Hepatocyte (in vitro differentiated cells): ENCODE results near the gene PTPRN2. TPM values are rescaled to one million over a fixed set of nuclear protein-coding genes. Genes with fewer than 3 reads are reported as not detected.
A peak's percentile ranks its signal among the peaks of the same experiment; 100 is the strongest.

Experiments used
- DNase-seq: peaks from one replicate; pipeline ENCODE4 v3.0.0-alpha.2; 2016; ENCODE audit warnings: low spot score
- H2AFZ ChIP-seq: fragments of 200-600 bp; sonication (generic); 2 replicates; pipeline ENCODE4 v1.6.0; 2016; ENCODE audit warnings: antibody characterized with exemption, mild to moderate bottlenecking
- H3K27ac ChIP-seq: fragments of 200-600 bp; sonication (generic); 2 replicates; pipeline ENCODE4 v1.5.1; 2016; ENCODE audit warnings: mild to moderate bottlenecking
- H3K27me3 ChIP-seq: fragments of 200-600 bp; sonication (generic); 2 replicates; pipeline ENCODE4 v1.6.1; 2016
- H3K36me3 ChIP-seq: fragments of 200-600 bp; sonication (generic); replicated peaks from 2 replicates; pipeline ENCODE4 v1.5.1; 2016; ENCODE audit warnings: low read depth; ENCODE audit not compliant: insufficient read depth
- H3K4me1 ChIP-seq: fragments of 200-600 bp; sonication (generic); 2 replicates; pipeline ENCODE4 v1.5.1; 2016; ENCODE audit warnings: mild to moderate bottlenecking, moderate library complexity; ENCODE audit not compliant: insufficient read depth
- H3K4me2 ChIP-seq: fragments of 200-600 bp; sonication (generic); 2 replicates; pipeline ENCODE4 v1.6.0; 2016
- H3K4me3 ChIP-seq: fragments of 200-600 bp; sonication (generic); 2 replicates; pipeline ENCODE4 v1.5.1; 2016; ENCODE audit warnings: mild to moderate bottlenecking
- H3K79me2 ChIP-seq: fragments of 200-600 bp; sonication (generic); 2 replicates; pipeline ENCODE4 v1.6.0; 2017; ENCODE audit warnings: mild to moderate bottlenecking
- H3K9me2 ChIP-seq: fragments of 200-600 bp; sonication (generic); replicated peaks from 2 replicates; pipeline ENCODE4 v1.6.0; 2017; ENCODE audit warnings: mild to moderate bottlenecking; ENCODE audit not compliant: insufficient read depth
- H3K9me3 ChIP-seq: fragments of 200-600 bp; sonication (generic); 2 replicates; pipeline ENCODE4 v1.5.1; 2016; ENCODE audit warnings: low read depth, mild to moderate bottlenecking
- H4K20me1 ChIP-seq: fragments of 200-600 bp; sonication (generic); 2 replicates; pipeline ENCODE4 v1.6.0; 2016; ENCODE audit warnings: mild to moderate bottlenecking; ENCODE audit not compliant: insufficient read depth, poor library complexity, severe bottlenecking
- EZH2 ChIP-seq: fragments of 200-600 bp; sonication (generic); IDR thresholded peaks from 2 replicates; pipeline ENCODE4 v1.6.1; 2016; ENCODE audit warnings: antibody characterized with exemption, mild to moderate bottlenecking, borderline replicate concordance
- EZH2phosphoT487 ChIP-seq: fragments of 200-600 bp; sonication (generic); IDR thresholded peaks from one replicate; pipeline ENCODE4 v1.6.1; 2018; ENCODE audit warnings: antibody characterized with exemption, mild to moderate bottlenecking, low read depth, moderate library complexity; ENCODE audit not compliant: unreplicated experiment, severe bottlenecking
- WGBS: methylation state at CpG from one replicate; pipeline ENCODE4 v1.1.6; 2016; ENCODE audit warnings: low lambda C conversion rate; ENCODE audit errors: missing lambda C conversion rate; 5-methylcytosine and 5-hydroxymethylcytosine counted together
- polyA plus RNA-seq: library from polyadenylated mRNA; unstranded; fragments of >200 nt; fragmentation: Nextera tagmentation; extraction: Ambion mirVana; gene quantifications from 2 replicates; pipeline ENCODE4 v1.2.1, GENCODE V29; 2016
- total RNA-seq: library from RNA; depleted of rRNA; stranded (reverse); fragments of >200 nt; gene quantifications from 2 replicates; pipeline ENCODE4 v1.2.3, GENCODE V29; 2014
- TF ChIP-seq, protein P1 (sequence below): fragments of 200-600 bp; sonication (generic); IDR thresholded peaks from 2 replicates; pipeline ENCODE4 v1.5.1; 2016; ENCODE audit warnings: antibody characterized with exemption, mild to moderate bottlenecking; ENCODE audit not compliant: poor library complexity

Gene PTPRN2
- total and polyA plus RNA-seq, 2 experiments from 2014 or later: 2.1 to 3.3 TPM

DNA sequence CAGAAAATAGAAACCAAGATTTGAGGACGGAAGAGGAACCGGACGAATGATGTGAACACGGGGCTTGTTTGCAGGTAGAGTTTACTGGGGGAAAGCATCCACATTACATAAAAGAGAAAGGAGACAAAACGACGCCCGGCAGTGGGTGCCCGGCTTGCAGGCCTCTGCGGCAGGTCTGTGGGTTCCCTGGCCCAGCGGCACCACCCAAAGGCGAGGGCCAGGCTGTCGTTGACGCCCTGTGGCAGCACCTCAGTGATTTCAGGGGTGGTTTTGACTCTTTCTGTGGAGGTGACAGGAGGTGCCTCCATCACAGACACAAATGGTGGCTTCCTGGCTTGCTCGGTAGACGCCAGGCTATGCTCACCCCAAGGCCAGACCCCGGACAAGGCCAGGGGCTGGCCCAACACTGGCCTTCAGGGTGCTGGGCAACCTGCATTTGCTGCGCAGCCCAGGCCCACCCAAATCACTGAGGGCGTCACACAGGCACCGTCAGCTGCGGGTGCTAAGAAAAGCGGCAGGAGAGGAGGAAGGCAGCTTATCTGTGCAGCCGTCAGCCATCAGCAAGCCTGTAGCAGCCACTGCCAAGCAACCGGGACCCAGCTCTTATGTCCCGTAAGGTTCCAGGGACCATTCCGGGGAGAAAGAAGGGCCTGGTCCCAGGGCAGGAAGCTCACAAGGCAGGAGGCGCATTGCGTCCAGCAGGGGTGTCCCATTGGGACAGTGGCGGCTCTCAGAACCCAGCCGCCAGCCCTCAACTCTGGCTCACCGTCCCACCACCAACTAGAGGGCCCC lies 230.3 kb downstream of the PTPRN2 start:
- Histone ChIP-seq H3K79me2 (no peaks in the 10 kb centered on the region), H3K4me3 (no peak overlapping the region), H3K36me3 (no peaks in the 10 kb centered on the region), H3K4me2 (no peak overlapping the region), H2AFZ (no peak overlapping the region), H3K27me3 (peaks cover 22% of the 10 kb centered on the region), H4K20me1 (no peaks in the 10 kb centered on the region), H3K9me3 (no peaks in the 10 kb centered on the region), H3K4me1 (no peaks in the 10 kb centered on the region), H3K27ac (no peak overlapping the region), H3K9me2 (no peaks in the 10 kb centered on the region)
- TF ChIP-seq EZH2 (no peak), EZH2phosphoT487 (no peak)
- TF ChIP-seq, protein P1, sequence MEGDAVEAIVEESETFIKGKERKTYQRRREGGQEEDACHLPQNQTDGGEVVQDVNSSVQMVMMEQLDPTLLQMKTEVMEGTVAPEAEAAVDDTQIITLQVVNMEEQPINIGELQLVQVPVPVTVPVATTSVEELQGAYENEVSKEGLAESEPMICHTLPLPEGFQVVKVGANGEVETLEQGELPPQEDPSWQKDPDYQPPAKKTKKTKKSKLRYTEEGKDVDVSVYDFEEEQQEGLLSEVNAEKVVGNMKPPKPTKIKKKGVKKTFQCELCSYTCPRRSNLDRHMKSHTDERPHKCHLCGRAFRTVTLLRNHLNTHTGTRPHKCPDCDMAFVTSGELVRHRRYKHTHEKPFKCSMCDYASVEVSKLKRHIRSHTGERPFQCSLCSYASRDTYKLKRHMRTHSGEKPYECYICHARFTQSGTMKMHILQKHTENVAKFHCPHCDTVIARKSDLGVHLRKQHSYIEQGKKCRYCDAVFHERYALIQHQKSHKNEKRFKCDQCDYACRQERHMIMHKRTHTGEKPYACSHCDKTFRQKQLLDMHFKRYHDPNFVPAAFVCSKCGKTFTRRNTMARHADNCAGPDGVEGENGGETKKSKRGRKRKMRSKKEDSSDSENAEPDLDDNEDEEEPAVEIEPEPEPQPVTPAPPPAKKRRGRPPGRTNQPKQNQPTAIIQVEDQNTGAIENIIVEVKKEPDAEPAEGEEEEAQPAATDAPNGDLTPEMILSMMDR: no peak
- no peak for DNase-seq
- 92% methylated on average over 29 of the region's 30 CpGs for WGBS

DNA sequence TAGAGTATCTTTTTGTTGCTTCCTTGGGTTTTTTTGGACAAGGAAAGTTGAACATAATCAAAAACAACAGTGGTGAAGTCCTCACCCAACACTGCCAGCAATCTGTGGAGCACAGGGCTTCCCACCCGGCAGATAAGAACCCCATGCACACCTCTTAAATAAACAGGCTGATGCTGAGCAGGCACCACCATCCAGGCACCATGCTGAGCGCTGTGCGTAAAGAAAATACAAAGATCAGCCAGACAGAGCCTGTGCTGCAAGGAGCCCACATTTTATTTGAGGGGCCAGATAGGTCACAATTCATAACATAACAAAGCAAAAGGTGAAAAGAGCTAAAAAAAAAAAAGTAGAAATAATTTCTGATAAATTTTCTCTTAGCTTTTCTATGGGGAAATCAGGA lies 231.2 kb downstream of the PTPRN2 start:
- Histone ChIP-seq H3K4me2 (no peak overlapping the region), H3K36me3 (no peaks in the 10 kb centered on the region), H3K4me1 (no peaks in the 10 kb centered on the region), H3K9me3 (no peaks in the 10 kb centered on the region), H4K20me1 (no peaks in the 10 kb centered on the region), H3K79me2 (no peaks in the 10 kb centered on the region), H3K4me3 (no peak overlapping the region), H3K27ac (no peak overlapping the region), H3K27me3 (peaks cover 26% of the 10 kb centered on the region), H2AFZ (no peak overlapping the region), H3K9me2 (no peaks in the 10 kb centered on the region)
- WGBS: 53% methylated on average over 3 of the region's 3 CpGs
- no peak for DNase-seq
- TF ChIP-seq EZH2phosphoT487 (no peak), EZH2 (no peak)
- TF ChIP-seq, protein P1: no peak

DNA sequence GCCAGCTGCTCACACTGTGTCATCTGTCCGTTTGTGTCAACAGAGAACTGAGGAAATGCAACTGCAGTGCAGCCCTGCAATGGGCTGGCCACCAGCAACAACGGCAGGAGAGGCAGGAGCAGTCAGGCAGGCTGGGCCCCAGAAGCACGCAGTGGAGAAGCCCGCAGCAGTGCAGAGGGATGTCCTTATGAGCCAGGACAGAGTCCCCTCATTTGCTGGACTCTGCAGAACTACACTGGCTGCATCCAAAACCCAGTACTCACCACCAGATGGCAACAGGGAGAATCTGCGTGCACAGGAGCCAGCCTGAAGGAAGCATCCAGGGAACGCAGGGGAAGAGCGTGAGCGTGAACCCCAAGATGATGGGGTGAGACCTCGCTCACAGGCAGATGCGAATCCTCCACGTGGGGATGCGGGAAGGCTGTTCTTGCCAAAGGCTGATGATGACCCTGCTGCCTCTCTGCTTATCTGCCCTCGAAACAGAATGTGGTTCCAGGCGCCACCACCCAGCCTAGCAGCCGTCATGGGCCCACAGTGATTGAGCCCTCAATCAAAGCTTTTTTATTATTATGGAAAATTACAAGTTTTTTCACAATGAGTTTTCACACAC lies 232.1 kb downstream of the PTPRN2 start:
- Histone ChIP-seq H3K36me3 (no peaks in the 10 kb centered on the region), H3K4me1 (no peaks in the 10 kb centered on the region), H3K4me3 (no peak overlapping the region), H3K79me2 (no peaks in the 10 kb centered on the region), H3K9me3 (no peaks in the 10 kb centered on the region), H3K27ac (no peak overlapping the region), H3K27me3 (peaks cover 35% of the 10 kb centered on the region), H3K9me2 (no peaks in the 10 kb centered on the region), H4K20me1 (no peaks in the 10 kb centered on the region), H2AFZ (no peak overlapping the region), H3K4me2 (no peak overlapping the region)
- TF ChIP-seq EZH2: no peak
- TF ChIP-seq, protein P1: peak; percentile 23
- DNase-seq: no peak
- WGBS: 62% methylated on average over 15 of the region's 15 CpGs
